GM19193 (cell line): ENCODE data around the gene FYN.

Source experiments
- POLR2A ChIP-seq: IDR thresholded peaks from 4 replicates; pipeline ENCODE4 v1.6.1; 2011; ENCODE audit not compliant: insufficient read depth, insufficient read length; ENCODE audit errors: extremely low read depth

Gene FYN

DNA sequence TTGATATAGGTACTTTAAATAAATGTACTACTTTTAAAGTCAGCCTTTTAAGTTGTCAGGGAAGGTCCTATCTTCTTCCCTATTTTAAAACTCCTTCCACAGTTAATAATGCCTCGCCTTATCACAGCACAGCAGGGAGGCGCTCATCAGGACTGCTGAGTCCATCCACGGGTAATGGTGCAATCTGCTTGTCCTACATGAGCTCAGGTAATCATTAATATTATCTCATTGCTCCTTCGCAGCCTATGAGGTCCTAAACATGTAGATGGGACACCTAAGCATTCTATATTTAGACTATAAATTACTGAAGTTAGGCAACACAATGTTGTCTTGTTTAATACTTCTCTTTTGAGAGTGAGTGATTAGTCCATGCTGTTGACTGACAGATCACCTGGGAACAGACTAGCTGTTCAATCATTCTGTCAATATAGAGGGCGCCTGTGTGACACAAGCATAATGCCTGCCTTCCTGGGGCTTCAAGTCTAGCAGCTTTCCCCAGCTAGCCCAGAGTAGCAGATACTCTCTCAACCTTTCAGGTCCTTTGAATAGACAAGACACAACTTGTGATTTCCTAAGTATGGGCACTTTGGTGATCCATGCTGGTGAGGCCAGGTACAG, 91.0 kb downstream of the FYN start:
- TF ChIP-seq POLR2A = no peak

DNA sequence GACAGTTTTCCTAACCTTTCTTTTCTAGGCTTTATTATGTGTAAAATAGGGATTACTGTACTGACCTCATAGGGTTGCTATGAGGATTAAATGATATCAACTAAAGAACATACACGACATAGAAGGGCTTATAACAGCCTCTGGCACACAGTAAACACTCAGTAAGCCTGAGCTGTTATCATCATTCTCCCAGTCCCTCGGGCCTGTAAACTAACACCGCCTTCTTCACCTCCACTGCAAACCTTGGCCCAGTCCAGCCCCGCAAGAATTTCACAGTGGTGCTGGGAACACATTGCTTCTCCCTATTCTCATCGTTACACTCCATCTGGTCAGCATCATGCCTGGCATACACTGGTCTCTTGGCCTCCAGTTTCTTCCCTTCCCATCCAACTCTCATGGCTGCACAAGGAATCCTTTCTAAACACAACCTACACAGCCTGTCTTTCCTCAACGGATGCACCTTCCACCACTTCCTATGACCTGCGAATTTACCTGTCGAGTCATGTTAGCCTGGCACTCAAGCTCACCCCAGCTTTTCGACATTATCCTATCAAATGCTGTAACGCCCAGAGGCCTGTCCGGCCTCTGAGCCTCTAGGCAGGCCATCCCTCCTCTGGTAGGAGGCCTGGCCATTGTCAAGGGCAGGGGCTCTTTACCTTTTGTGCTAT, 92.1 kb downstream of the FYN start:
- TF ChIP-seq POLR2A = no peak

GRCh38 chr6:111780393-111780792, 92.9 kb downstream of the FYN start:
- no peak for TF ChIP-seq POLR2A

- no peak for TF ChIP-seq POLR2A
Measured at GRCh38 chr6:111779660-111780059, 93.6 kb downstream of the FYN start.

- no peak for TF ChIP-seq POLR2A
Measured at GRCh38 chr6:111779031-111779430, 94.2 kb downstream of the FYN start.

DNA sequence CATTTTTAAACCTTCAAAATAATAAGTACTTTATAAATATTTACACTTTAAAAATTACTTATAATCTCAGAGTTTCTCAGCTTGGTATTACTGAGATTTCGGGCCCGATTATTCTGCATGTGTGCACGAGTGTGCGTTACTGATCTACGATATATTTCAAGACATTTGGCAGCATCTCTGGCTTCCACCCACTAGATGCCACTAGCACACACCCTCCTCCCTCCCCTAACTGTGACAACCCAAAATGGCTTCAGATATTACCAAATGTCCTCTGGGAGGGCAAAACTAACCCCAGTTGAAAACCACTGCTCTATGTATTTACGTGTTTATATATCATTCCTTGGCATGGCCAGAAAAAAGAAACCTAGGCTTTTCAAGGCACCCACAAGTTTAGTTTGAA, 95.9 kb downstream of the FYN start:
- TF ChIP-seq POLR2A = no peak

GRCh38 chr6:111776236-111777221, 96.7 kb downstream of the FYN start:
- TF ChIP-seq POLR2A = no peak

DNA sequence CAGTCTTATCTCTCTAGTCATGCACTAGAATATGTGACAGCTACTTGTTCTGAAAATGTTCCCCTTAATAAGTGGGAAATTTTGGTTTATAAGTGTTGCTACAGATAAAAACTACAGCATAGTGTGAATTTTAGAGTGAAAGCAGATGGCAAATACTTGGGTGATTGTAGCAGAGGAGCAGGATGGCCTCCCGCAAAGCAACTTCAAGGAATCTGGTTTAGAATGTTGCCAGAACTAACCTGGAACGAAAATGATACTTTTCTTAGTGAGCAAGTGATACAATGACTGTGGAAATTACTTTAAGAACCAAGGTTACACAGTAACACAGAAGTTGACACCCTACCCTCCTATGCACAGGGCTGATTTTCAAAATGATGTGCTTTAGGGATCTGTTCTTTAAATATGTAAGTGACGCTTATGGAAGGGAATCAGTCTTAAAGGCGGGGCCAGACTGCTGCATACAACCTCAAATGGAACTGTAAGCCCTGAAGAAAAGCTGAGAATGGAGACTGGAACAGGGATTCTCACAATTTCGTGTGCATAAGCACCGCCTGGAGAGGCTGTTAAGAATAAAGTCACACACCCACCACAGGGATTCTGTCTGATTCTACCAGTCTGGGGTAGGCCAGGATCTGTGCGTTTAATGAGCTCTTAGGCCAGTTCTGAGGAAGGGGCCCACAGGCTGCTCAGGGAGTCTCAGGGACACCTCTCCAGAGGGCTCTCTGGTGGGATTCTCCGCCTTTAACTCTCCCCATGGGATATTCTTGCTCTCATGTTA, 97.9 kb downstream of the FYN start:
- TF ChIP-seq POLR2A = no peak

DNA sequence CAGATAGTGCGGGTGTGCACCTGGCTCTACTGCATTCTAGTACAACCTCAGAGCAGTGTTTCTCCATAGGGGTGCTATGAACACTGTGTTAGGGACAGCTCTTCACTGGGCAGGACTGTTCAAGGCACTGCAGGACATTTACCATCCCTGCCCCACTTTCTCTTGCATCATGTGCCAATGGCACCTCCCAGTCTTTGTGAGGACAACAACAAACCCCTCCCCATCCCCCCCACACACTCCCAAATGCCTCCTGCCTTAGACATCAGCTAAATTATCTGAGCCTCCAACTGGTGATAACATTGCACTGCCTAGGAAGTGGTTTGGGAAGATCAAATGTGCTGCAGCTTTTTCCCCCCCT, 98.9 kb downstream of the FYN start:
- no peak for TF ChIP-seq POLR2A

GRCh38 chr6:111773501-111774345, 99.5 kb downstream of the FYN start:
- no peak for TF ChIP-seq POLR2A

DNA sequence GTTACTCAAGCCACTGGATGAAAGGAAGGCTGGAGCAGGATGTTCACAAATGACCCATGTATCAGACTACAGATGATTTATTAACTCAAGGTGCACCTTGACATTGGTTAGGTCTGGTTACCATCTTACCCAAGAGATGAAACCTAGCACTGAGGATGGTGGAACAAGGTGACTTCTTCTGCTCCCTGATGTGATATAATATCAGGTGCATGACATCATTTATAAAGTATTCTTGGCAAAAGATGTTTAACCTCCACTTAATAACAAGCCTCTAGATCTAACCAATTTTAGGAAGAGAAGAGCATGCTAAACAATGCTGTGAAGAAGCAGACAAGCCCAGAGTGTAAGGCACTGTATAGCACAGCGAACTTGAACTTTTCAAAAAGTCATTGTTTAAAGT, 100.9 kb downstream of the FYN start:
- no peak for TF ChIP-seq POLR2A

DNA sequence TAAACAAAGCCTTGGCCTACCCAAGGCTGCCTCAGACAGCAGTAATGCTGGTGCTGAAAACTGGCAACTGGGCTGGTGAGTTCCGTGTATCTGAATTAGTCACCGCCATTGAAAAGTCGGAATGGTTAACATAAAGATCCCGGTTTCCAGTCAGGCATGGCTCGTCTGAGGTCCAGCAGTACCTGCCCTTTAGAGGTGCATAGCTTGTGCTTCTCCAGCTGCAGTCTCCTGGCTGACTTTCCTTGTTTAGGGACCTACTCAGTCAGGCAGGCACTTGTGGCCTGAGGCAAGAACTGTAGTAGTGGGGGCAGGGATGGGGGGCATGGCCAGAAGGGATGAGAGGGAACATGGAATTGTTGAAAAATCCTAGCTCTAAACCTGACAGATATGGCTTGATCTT, 101.6 kb downstream of the FYN start:
- no peak for TF ChIP-seq POLR2A

- no peak for TF ChIP-seq POLR2A
Measured at GRCh38 chr6:111771094-111771432, 102.2 kb downstream of the FYN start.
